T-helper 2 cell treated with Interferon-gamma antibody and Interleukin-4, amounts not matched to agents 5 μg/mL and 100 μg/mL, for 36 hours (primary cell): ENCODE data around the gene HOXC10.

ENCODE experiments used
- DNase-seq: peaks from one replicate; pipeline ENCODE4 v3.0.0; 2021; ENCODE audit warnings: low spot score
- H3K27ac Mint-ChIP-seq: one replicate; pipeline ENCODE4 v1.8.0; 2021; ENCODE audit warnings: mild to moderate bottlenecking, mixed read lengths
- H3K27me3 Mint-ChIP-seq: one replicate; pipeline ENCODE4 v1.8.0; 2021; ENCODE audit warnings: low read depth, mixed read lengths
- H3K36me3 Mint-ChIP-seq: one replicate; pipeline ENCODE4 v1.8.0; 2021; ENCODE audit warnings: low read depth, mixed read lengths
- H3K4me1 Mint-ChIP-seq: one replicate; pipeline ENCODE4 v1.8.0; 2021; ENCODE audit warnings: low read depth, mixed read lengths
- H3K4me3 Mint-ChIP-seq: one replicate; pipeline ENCODE4 v1.8.0; 2022; ENCODE audit warnings: mild to moderate bottlenecking, moderate library complexity, mixed read lengths
- H3K9me3 Mint-ChIP-seq: one replicate; pipeline ENCODE4 v1.8.0; 2021; ENCODE audit warnings: mixed read lengths

HOXC10 gene

DNA sequence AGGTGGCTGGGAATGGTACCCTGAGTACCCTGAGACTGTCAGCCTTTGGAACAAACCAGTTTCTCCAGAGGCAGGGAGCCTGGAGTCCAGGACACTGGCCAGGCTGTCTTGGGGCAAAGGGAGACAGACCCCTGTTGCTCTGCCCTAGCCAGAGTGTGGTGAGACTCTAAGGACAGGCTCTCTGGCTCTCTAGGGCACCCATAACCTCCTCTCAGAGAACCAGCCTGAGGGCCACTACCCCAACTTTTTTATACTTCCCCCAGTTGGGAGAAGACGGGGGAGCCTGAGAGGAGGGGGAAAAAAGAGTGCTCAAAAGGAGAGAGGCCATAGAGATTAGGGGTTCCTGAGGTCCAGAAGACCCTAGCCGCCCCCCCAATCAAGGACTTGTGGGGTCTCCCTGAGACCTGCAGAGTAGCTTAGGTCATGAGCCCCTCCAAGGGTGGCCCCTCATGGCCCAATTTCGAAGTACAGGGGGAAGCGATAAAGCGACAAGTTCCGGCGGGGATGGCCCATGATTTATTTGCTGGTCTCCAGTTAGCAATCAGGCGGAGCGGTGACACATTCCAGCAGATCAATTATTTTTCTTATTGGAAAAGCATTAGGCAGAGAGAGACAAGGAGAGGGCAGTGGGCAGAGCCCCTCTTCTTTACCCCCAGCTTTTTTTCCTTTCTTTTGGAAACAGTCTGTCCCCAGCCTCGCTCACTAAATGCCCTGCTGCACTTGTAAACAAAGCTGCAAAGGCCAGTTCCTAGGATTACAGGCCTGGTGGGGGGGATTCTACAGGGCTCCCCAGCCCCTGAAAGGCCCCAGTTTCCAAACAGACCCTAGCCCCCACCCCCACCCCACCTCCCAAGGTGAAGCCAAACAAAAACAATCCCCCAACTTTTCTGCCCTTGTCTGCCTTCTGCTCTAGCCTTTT, 25.4 kb downstream of the HOXC10 start:
- H3K36me3 Mint-ChIP-seq, result no peaks in the 10 kb centered on the region
- no peak overlapping the region for H3K4me3 Mint-ChIP-seq
- peaks cover 12% of the 10 kb centered on the region for H3K4me1 Mint-ChIP-seq
- H3K9me3 Mint-ChIP-seq, result no peaks in the 10 kb centered on the region
- no peak for DNase-seq
- H3K27ac Mint-ChIP-seq, result no peak overlapping the region
- H3K27me3 Mint-ChIP-seq, result peaks cover 96% of the 10 kb centered on the region

DNA sequence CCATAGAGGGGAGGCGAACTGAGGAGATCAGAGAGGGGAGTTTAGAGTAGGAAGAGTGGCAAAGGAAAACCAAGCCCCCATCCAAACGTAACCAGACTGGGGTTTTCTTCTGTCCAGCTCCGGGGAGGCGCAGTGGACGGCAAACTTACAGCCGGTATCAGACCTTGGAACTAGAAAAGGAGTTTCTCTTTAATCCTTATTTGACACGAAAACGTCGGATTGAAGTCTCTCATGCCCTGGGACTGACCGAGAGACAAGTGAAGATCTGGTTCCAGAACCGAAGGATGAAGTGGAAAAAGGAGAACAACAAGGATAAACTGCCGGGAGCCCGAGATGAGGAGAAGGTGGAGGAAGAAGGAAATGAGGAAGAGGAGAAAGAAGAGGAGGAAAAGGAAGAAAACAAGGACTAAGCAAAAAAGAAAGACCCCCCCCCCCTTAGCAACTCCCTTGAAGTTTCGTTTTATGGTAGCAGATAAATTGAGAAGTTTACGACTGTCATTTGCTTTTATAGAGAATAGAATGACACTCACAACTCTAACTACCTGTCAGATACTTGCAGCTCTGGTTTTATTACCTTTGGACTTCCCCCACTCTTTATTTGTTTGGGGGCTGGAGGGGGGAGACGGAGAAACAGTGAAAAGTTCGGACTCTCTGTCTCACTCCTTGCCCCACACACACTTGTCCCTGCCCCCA, 26.2 kb downstream of the HOXC10 start:
- H3K4me1 Mint-ChIP-seq, result peaks cover 7% of the 10 kb centered on the region
- H3K27me3 Mint-ChIP-seq, result peaks cover 96% of the 10 kb centered on the region
- H3K4me3 Mint-ChIP-seq, result no peak overlapping the region
- H3K9me3 Mint-ChIP-seq, result no peaks in the 10 kb centered on the region
- H3K36me3 Mint-ChIP-seq, result no peaks in the 10 kb centered on the region
- no peak overlapping the region for H3K27ac Mint-ChIP-seq
- DNase-seq, result no peak

DNA sequence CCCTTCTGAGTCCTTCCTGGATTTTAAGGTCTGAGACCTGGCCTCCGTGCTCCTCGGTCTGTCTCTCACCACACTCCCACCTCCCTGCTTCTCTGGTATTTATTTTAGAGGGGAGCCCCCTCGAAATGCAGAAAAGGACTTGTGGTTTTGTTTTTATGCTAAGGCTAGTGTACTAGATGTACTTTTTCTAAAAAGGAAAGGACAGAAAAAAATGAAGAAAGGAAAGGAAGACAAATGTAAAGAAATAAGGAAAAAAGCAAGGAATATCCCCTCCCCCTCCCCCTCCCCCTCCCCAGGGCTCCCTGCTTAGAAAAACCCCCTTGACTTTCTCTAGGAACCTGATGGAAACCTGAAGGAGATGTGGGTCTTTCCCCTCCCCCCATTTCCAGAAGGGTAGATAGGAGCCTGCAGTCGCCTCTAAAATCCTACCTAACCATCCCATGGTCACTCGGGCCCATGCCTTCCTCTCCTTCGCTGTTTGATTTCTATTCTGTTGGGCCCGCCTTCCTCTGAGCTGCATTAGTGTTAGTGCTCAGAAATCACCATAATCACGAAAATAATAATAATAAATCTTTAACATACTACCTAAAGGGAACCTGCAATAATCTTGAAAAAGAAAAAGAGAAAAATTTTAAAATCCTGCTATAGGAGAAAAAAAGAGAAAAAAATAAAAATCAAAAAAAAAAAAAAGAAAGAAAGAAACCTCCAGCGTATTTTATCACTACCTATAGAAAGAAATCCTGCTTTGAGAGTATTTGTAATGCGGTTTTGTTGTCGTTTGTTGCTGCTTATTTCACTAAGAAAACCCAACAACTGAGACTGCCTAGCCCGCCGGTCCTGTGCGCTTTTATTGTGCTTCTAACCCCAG, 27.0 kb downstream of the HOXC10 start:
- no peaks in the 10 kb centered on the region for H3K36me3 Mint-ChIP-seq

DNA sequence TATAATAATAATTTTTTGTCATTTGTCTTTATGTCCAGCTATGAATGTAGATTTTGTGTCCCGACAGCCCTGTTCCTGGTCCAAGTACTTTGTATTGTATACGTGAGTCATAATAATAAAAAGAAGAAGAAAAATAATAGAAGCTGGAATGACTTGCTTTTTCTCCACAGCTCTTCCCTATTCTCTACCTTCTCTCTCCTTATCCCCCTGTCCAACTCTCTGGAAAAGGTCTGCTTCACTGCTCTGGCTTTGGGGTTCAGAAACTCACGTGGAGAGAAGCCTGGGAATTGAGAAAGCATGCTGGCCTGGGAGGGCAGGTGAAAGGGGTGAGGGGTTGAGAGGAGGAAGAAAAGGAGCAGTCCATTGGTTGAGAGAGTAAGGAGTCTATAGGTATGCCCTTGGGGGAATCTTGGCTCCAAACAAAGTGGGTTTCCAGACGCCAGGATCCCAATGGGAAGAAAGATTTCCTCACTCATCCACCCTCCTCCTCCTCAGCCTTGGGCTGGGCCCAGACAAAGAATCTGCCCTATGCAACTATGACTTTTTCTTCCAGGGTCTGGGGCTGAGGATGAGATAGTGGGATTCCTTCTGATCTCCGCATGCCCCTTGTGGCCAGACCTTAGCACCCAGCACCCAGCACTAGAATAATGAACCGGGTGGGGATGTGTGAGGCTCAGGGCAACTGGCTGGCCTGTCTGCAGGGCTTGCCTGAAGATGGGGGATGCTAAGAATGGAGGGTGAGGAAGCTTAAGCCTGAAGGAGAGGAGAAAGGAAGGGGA, 27.9 kb downstream of the HOXC10 start:
- Mint-ChIP-seq H3K36me3 (no peaks in the 10 kb centered on the region), H3K27ac (no peak overlapping the region), H3K9me3 (no peaks in the 10 kb centered on the region), H3K4me3 (no peak overlapping the region), H3K27me3 (peaks cover 95% of the 10 kb centered on the region), H3K4me1 (peaks cover 9% of the 10 kb centered on the region)
- DNase-seq, result no peak

More for the DNA sequence above, 27.0 kb downstream of the HOXC10 start:
- H3K4me3 Mint-ChIP-seq, result no peak overlapping the region
- no peaks in the 10 kb centered on the region for H3K9me3 Mint-ChIP-seq
- H3K27ac Mint-ChIP-seq, result no peak overlapping the region
- no peak for DNase-seq
- H3K27me3 Mint-ChIP-seq, result peaks cover 96% of the 10 kb centered on the region
- H3K4me1 Mint-ChIP-seq, result peaks cover 4% of the 10 kb centered on the region

DNA sequence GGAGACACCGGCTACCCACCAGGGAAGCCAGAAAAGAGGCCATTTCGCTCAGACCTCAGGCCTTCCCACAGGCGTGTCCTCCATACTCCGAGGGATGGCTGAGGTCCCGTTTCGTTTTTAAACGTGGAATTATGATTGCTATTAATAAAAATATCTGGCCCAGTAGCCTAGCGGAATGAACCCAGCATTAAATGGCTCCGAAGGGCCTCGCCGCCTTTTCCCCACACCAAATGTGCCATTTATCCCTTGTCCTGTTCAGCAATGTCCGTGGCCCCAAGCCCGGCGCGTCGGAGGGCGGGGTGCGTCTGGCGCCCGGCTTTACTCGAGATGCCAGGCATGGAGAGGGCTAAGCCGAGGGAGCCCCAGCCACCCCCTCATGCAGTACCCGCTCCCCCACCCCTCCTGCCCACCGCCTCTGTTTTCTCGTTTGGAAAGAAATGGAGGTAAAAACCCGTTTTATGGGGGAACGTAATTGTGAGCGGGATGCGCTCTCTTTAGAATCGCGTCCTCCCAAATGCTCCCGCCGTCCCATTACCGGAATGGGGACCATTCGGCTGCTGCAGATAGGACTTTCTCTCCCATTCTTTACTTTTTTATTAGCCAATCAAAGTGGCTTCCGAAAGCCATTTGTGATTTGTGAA, 29.6 kb downstream of the HOXC10 start:
- no peaks in the 10 kb centered on the region for H3K36me3 Mint-ChIP-seq
- peaks cover 10% of the 10 kb centered on the region for H3K4me1 Mint-ChIP-seq
- H3K27me3 Mint-ChIP-seq, result peaks cover 85% of the 10 kb centered on the region
- no peaks in the 10 kb centered on the region for H3K9me3 Mint-ChIP-seq
- no peak for DNase-seq
- peak overlapping the region; percentile 29 for H3K4me3 Mint-ChIP-seq
- no peak overlapping the region for H3K27ac Mint-ChIP-seq

DNA sequence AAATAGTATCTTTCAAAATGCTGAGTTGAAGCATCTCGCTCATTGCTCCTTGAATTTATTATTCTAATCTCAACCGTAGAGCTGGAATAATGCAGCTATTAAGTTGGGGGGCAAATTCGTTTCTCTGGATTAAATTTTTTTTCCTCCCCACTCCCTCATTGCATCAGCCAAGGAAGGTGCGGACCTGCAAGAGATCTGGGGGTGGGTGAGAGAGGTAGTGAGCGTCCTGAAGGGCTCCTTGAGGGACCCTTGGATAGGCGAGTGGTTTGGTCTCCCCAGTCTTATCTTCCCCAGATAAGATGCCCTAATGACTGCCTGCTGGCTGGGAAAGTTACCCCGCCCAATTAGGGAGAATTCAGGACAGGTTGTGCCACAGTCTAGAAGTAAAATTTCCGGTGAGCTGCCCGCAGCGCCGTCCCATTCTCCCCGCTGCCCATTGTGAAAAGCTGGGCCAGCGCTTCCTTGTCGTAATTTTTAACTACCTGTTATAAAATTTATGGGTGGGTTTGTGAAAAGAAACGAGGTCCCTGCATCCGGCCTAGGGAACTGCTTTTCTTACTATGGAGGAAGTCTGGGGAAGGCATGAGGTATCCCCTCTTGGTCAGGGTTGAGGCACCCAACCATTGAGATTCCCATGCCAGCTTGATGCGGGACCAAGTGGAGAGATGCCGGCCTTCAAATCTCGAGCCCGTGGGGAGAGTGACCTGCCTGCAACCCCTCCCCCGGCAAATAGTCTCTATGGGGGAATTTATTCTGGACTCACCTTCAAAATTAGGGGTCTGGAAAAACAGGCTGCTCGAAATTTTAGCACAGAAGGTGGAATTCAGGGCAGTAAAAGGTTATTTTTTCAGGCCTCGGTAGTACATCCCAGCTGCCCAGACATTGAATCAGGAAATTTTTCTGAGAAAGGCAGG, 30.3 kb downstream of the HOXC10 start:
- Mint-ChIP-seq H3K4me3 (peak overlapping the region; percentile 29), H3K9me3 (no peaks in the 10 kb centered on the region), H3K27ac (no peak overlapping the region), H3K36me3 (no peaks in the 10 kb centered on the region), H3K4me1 (peaks cover 10% of the 10 kb centered on the region), H3K27me3 (peaks cover 85% of the 10 kb centered on the region)
- no peak for DNase-seq

DNA sequence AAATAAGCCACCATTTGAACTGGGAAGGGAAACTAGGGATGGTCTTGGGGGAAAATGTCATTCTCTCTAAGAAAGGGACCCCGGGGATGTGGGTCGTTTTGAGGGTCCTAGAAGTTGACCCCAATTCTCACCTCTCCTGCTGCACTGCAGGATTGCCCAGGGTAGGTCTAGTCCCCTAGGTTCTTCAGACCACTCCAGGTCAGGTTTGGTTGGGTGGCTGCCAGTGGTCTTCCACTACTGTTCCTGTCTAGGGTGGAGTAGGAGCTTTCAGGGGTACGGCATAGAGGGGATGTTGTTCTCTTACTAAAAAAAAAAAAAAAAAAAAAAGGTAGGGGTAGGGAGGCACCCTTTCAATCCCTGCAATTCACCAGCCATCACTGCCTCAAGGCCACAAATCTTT, 31.1 kb downstream of the HOXC10 start:
- Mint-ChIP-seq H3K4me3 (no peak overlapping the region), H3K27me3 (peaks cover 85% of the 10 kb centered on the region), H3K27ac (no peak overlapping the region), H3K4me1 (peaks cover 10% of the 10 kb centered on the region), H3K36me3 (no peaks in the 10 kb centered on the region), H3K9me3 (no peaks in the 10 kb centered on the region)
- no peak for DNase-seq

DNA sequence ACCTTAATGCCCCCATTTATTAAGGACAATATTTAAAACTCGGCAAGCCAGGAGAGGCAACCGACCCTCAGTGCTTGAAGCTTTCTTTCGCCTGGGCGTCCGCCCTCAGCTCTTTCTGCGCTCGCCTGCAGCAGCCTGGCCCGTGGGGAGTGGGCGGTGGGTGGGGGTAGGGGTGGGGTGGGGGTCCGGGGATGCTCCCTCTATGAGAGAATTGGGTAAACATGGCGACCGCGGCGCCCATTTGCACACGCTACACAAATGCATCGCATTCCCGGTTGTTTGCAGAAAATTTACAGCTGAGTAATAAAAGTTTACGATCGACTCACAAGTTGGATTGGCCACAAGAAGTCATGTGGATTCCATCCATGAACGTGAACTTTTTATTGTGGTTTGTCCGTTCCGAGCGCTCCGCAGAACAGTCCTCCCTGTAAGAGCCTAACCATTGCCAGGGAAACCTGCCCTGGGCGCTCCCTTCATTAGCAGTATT, 31.6 kb downstream of the HOXC10 start:
- Mint-ChIP-seq H3K4me3 (no peak overlapping the region), H3K36me3 (no peaks in the 10 kb centered on the region), H3K9me3 (no peaks in the 10 kb centered on the region), H3K4me1 (peaks cover 8% of the 10 kb centered on the region), H3K27me3 (peaks cover 85% of the 10 kb centered on the region), H3K27ac (no peak overlapping the region)
- DNase-seq, result no peak

DNA sequence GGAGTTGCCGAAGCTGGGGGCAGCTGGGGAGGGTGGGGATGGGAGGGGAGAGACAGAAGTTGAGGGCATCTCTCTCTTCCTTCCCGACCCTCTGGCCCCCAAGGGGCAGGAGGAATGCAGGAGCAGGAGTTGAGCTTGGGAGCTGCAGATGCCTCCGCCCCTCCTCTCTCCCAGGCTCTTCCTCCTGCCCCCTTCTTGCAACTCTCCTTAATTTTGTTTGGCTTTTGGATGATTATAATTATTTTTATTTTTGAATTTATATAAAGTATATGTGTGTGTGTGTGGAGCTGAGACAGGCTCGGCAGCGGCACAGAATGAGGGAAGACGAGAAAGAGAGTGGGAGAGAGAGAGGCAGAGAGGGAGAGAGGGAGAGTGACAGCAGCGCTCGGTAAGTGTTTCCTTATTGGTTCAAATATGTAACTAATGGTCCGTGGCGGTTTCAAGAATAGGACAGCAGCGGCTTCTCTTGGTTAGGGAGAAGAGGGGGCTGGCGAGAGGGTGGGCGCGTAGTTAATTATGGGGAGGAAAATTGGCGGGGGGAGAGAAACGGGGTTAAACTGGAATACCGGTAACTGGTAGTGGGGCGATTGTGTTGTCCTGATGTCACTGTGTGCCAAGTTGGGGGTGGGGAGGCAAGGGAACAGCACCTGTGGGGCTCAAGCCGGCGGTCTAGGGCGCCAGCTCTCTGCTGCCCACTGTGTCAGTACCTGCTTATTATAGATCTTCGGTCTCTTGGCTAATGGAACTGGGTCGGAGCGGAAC, 32.3 kb downstream of the HOXC10 start:
- H3K27me3 Mint-ChIP-seq, result peaks cover 85% of the 10 kb centered on the region
- H3K9me3 Mint-ChIP-seq, result no peaks in the 10 kb centered on the region
- no peak overlapping the region for H3K27ac Mint-ChIP-seq
- peak overlapping the region; percentile 87 for H3K4me3 Mint-ChIP-seq
- H3K36me3 Mint-ChIP-seq, result no peaks in the 10 kb centered on the region
- no peak for DNase-seq
- peaks cover 8% of the 10 kb centered on the region for H3K4me1 Mint-ChIP-seq

DNA sequence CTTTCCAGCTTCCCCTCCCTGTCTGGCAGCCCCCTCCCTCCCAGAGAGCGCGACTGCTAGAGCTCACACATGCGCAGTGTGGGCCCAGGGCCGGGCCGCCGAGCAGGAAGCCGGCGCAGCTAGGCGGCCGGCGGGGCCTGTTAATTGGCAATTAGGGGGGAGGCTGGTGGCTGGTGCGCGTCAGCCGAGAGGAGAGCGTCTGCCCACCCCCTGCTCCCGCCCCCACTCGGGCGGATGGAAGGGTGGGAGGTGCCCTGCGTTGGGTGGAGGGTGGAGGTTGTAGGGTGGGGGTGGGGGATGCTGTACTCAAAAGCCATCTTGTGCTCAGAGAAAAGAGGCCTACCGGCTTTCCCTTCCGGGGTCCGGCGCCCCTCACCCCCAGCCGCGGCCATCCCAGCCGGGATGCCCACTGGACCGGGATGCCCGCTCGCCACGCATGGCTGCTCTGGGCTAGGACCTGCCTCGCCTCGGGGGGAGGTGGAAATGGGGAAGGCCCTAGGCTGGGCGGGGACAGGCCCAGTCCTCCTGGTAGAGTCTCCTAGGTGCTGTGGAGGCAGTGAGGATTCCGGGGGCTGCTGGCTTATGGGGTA, 33.0 kb downstream of the HOXC10 start:
- no peaks in the 10 kb centered on the region for H3K9me3 Mint-ChIP-seq
- DNase-seq, result peak; percentile 64
- H3K4me3 Mint-ChIP-seq, result peak overlapping the region; percentile 87
- H3K36me3 Mint-ChIP-seq, result no peaks in the 10 kb centered on the region
- peaks cover 85% of the 10 kb centered on the region for H3K27me3 Mint-ChIP-seq
- H3K4me1 Mint-ChIP-seq, result peaks cover 8% of the 10 kb centered on the region
- H3K27ac Mint-ChIP-seq, result peak overlapping the region; percentile 31

DNA sequence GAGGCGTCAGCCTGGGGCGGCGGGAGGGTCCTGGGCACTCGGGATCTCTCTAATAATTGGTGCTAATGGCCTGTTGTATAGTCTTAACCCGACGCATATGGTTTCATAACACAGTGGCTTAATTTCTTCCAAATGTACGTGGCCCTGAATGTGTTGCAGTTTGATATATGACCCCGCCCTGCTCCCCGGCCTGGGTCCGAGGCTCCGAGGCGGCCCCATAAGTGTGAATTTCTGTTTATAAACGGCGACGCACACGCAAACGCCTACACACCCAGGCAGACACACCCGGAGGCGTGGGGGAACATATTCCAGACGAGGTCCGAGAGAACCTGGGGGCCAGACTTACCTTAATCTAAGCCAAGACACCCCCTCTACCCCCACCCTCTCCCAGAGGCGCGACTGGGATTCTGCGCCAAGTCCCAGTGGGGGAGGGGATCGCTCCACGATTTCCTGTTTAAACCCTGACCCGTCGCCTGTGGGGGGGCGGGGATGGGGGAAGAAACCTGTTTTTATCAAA, 33.6 kb downstream of the HOXC10 start:
- Mint-ChIP-seq H3K27ac (peak overlapping the region; percentile 31), H3K27me3 (peaks cover 85% of the 10 kb centered on the region), H3K4me1 (peaks cover 8% of the 10 kb centered on the region), H3K36me3 (no peaks in the 10 kb centered on the region), H3K9me3 (no peaks in the 10 kb centered on the region), H3K4me3 (peak overlapping the region; percentile 87)
- no peak for DNase-seq
